ENCODE results near the gene MPPED1.

DNA sequence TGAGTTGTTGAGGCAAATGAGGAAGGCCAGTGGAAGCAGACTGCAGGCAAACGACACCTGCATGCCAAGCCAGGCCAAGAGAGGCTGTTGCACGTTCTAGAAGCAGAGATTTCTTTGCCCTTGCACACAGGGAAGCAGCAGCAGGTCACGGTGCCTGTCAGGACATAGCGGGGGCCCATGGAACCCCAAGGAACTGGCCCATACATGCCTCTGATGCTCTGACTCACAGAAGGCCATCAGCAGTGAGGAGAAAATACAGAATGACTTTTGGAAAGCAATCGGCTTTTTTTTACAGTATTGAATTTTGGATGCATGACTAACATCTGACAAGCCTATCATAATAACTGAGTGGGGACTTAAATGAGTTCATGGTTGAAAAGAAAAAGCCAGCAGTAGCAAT, 123.9 kb downstream of the MPPED1 start:
- TF ChIP-seq, protein P1, sequence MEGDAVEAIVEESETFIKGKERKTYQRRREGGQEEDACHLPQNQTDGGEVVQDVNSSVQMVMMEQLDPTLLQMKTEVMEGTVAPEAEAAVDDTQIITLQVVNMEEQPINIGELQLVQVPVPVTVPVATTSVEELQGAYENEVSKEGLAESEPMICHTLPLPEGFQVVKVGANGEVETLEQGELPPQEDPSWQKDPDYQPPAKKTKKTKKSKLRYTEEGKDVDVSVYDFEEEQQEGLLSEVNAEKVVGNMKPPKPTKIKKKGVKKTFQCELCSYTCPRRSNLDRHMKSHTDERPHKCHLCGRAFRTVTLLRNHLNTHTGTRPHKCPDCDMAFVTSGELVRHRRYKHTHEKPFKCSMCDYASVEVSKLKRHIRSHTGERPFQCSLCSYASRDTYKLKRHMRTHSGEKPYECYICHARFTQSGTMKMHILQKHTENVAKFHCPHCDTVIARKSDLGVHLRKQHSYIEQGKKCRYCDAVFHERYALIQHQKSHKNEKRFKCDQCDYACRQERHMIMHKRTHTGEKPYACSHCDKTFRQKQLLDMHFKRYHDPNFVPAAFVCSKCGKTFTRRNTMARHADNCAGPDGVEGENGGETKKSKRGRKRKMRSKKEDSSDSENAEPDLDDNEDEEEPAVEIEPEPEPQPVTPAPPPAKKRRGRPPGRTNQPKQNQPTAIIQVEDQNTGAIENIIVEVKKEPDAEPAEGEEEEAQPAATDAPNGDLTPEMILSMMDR (IDR thresholded peaks at IDR 0.05), result no peak
- TF ChIP-seq POLR2A (IDR thresholded peaks at IDR 0.05), result no peak
